Measurements from ENCODE around the gene PTH.

- TF ChIP-seq EZH2 (IDR thresholded peaks at IDR 0.05; ENCODE audit: low read length, unreplicated experiment) (no peak), EZH2phosphoT487 (IDR thresholded peaks at IDR 0.05; ENCODE audit: borderline replicate concordance, low read length) (no peak)
- TF ChIP-seq, protein P1, sequence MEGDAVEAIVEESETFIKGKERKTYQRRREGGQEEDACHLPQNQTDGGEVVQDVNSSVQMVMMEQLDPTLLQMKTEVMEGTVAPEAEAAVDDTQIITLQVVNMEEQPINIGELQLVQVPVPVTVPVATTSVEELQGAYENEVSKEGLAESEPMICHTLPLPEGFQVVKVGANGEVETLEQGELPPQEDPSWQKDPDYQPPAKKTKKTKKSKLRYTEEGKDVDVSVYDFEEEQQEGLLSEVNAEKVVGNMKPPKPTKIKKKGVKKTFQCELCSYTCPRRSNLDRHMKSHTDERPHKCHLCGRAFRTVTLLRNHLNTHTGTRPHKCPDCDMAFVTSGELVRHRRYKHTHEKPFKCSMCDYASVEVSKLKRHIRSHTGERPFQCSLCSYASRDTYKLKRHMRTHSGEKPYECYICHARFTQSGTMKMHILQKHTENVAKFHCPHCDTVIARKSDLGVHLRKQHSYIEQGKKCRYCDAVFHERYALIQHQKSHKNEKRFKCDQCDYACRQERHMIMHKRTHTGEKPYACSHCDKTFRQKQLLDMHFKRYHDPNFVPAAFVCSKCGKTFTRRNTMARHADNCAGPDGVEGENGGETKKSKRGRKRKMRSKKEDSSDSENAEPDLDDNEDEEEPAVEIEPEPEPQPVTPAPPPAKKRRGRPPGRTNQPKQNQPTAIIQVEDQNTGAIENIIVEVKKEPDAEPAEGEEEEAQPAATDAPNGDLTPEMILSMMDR (conservative IDR thresholded peaks at IDR 0.05; ENCODE audit: low read depth, low read length): no peak
These were observed 29.5 kb upstream of the PTH start for GRCh38 chr11:13525257-13525656.

Measured in PC-3 (cell line).